H9 (cell line): Measurements from ENCODE around the gene ARL2BP. TPM values are rescaled to one million over a fixed set of nuclear protein-coding genes. Genes with fewer than 3 reads are reported as not detected.

Experiments
- DNase-seq: peaks from one replicate; pipeline ENCODE4 v3.0.0-alpha.2; 2017
- H2AFZ ChIP-seq: one replicate; pipeline ENCODE4 v1.6.1; 2013; ENCODE audit warnings: mild to moderate bottlenecking, low read length, control low read depth, moderate library complexity
- H2AK5ac ChIP-seq: 2 replicates; pipeline ENCODE4 v1.6.1; 2013; ENCODE audit warnings: low read length, control low read depth, mixed read lengths; ENCODE audit not compliant: insufficient read length
- H2BK120ac ChIP-seq: one replicate; pipeline ENCODE4 v1.6.1; 2013; ENCODE audit warnings: low read depth, mild to moderate bottlenecking, low read length, control low read depth, inconsistent platforms; ENCODE audit not compliant: poor library complexity, severe bottlenecking
- H2BK12ac ChIP-seq: 2 replicates; pipeline ENCODE4 v1.6.1; 2013; ENCODE audit warnings: low read length, control low read depth, mixed read lengths, low read depth; ENCODE audit not compliant: insufficient read length
- H2BK15ac ChIP-seq: 2 replicates; pipeline ENCODE4 v1.6.1; 2013; ENCODE audit warnings: low read depth, low read length, control low read depth
- H2BK20ac ChIP-seq: one replicate; pipeline ENCODE4 v1.6.1; 2013; ENCODE audit warnings: low read depth, mild to moderate bottlenecking, low read length, control low read depth, inconsistent platforms; ENCODE audit not compliant: poor library complexity, severe bottlenecking
- H2BK5ac ChIP-seq: 2 replicates; pipeline ENCODE4 v1.6.1; 2013; ENCODE audit warnings: low read length, control low read depth, mixed read lengths; ENCODE audit not compliant: insufficient read length
- H3K14ac ChIP-seq: 2 replicates; pipeline ENCODE4 v1.6.1; 2013; ENCODE audit warnings: low read length, control low read depth; ENCODE audit not compliant: insufficient read depth
- H3K18ac ChIP-seq: 2 replicates; pipeline ENCODE4 v1.6.1; 2013; ENCODE audit warnings: low read depth, mild to moderate bottlenecking, mixed read lengths, low read length, control low read depth; ENCODE audit not compliant: insufficient read length
- H3K23ac ChIP-seq: 2 replicates; pipeline ENCODE4 v1.6.1; 2013; ENCODE audit warnings: low read length, control low read depth, mixed read lengths, low read depth; ENCODE audit not compliant: insufficient read length
- H3K23me2 ChIP-seq: 2 replicates; pipeline ENCODE4 v1.6.1; 2013; ENCODE audit warnings: low read depth, mild to moderate bottlenecking, mixed read lengths, low read length, control low read depth; ENCODE audit not compliant: insufficient read length, poor library complexity, severe bottlenecking
- H3K27ac ChIP-seq: 2 replicates; pipeline ENCODE4 v1.5.1; 2013; ENCODE audit warnings: low read length, control low read depth, mixed read lengths, low read depth; ENCODE audit not compliant: insufficient read length
- H3K27me3 ChIP-seq: 2 replicates; pipeline ENCODE4 v1.6.1; 2013; ENCODE audit warnings: low read length, control low read depth, inconsistent platforms; ENCODE audit not compliant: insufficient read depth
- H3K4ac ChIP-seq: 2 replicates; pipeline ENCODE4 v1.6.1; 2013; ENCODE audit warnings: low read depth, mild to moderate bottlenecking, control low read depth, inconsistent platforms, low read length, moderate library complexity
- H3K4me1 ChIP-seq: 2 replicates; pipeline ENCODE4 v1.6.1; 2013; ENCODE audit warnings: low read length, control low read depth, inconsistent platforms; ENCODE audit not compliant: insufficient read depth
- H3K4me2 ChIP-seq: 2 replicates; pipeline ENCODE4 v1.6.1; 2013; ENCODE audit warnings: low read length, control low read depth, mixed read lengths; ENCODE audit not compliant: insufficient read length, insufficient read depth
- H3K56ac ChIP-seq: 2 replicates; pipeline ENCODE4 v1.6.1; 2013; ENCODE audit warnings: low read depth, mild to moderate bottlenecking, mixed read lengths, low read length, control low read depth; ENCODE audit not compliant: insufficient read length
- H3K79me1 ChIP-seq: 2 replicates; pipeline ENCODE4 v1.6.1; 2013; ENCODE audit warnings: low read depth, mild to moderate bottlenecking, moderate library complexity, low read length, control low read depth, inconsistent platforms; ENCODE audit not compliant: insufficient read depth, poor library complexity, severe bottlenecking
- H3K79me2 ChIP-seq: 2 replicates; pipeline ENCODE4 v1.6.1; 2013; ENCODE audit warnings: low read length, control low read depth, inconsistent platforms; ENCODE audit not compliant: insufficient read depth
- H3K9ac ChIP-seq: 2 replicates; pipeline ENCODE4 v1.6.1; 2013; ENCODE audit warnings: low read length, control low read depth, mixed read lengths; ENCODE audit not compliant: insufficient read length; ENCODE audit errors: extremely low read depth
- H3K9me3 ChIP-seq: one replicate; pipeline ENCODE4 v1.6.1; 2013; ENCODE audit warnings: low read depth, low read length, inconsistent platforms; ENCODE audit not compliant: control insufficient read depth
- H3T11ph ChIP-seq: one replicate; pipeline ENCODE4 v1.6.1; 2013; ENCODE audit warnings: mild to moderate bottlenecking, low read length, control low read depth, inconsistent platforms
- H4K20me1 ChIP-seq: one replicate; pipeline ENCODE4 v1.6.1; 2013; ENCODE audit not compliant: control insufficient read depth, insufficient read length, insufficient read depth
- H4K5ac ChIP-seq: 2 replicates; pipeline ENCODE4 v1.6.1; 2013; ENCODE audit warnings: low read depth, mild to moderate bottlenecking, mixed read lengths, low read length, control low read depth; ENCODE audit not compliant: insufficient read length
- H4K8ac ChIP-seq: replicated peaks from 2 replicates; pipeline ENCODE4 v1.6.1; 2013; ENCODE audit warnings: low read length, control low read depth, mixed read lengths, low read depth; ENCODE audit not compliant: insufficient read length
- H4K91ac ChIP-seq: 2 replicates; pipeline ENCODE4 v1.6.1; 2013; ENCODE audit warnings: low read depth, mild to moderate bottlenecking, moderate library complexity, mixed read lengths, low read length, control low read depth; ENCODE audit not compliant: insufficient read length
- H3K27ac Mint-ChIP-seq, 3 experiments: 2 replicates in 2 of 3; 3 replicates in 1 of 3; pipeline ENCODE4 v1.8.0; 2020 to 2021; ENCODE audit warnings: mixed read lengths in 3 of 3, mild to moderate bottlenecking in 1 of 3, moderate library complexity in 1 of 3
- H3K27me3 Mint-ChIP-seq: 2 replicates; pipeline ENCODE4 v1.8.0; 2021; ENCODE audit warnings: low read depth, mild to moderate bottlenecking, moderate library complexity, mixed read lengths
- H3K36me3 Mint-ChIP-seq, 3 experiments: 2 replicates in 2 of 3; 3 replicates in 1 of 3; pipeline ENCODE4 v1.8.0; 2020 to 2021; ENCODE audit warnings: low read depth in 3 of 3, mixed read lengths in 3 of 3; ENCODE audit not compliant: insufficient read depth in 1 of 3
- H3K4me1 Mint-ChIP-seq, 2 experiments: 2 replicates each; pipeline ENCODE4 v1.8.0; 2020; ENCODE audit warnings: mixed read lengths in 2 of 2
- H3K4me3 Mint-ChIP-seq, 2 experiments: 2 replicates in 1 of 2; 3 replicates in 1 of 2; pipeline ENCODE4 v1.8.0; 2020 to 2021; ENCODE audit warnings: mild to moderate bottlenecking in 2 of 2, mixed read lengths in 2 of 2, moderate library complexity in 1 of 2
- H3K9me3 Mint-ChIP-seq, 2 experiments: 2 replicates in 1 of 2; 3 replicates in 1 of 2; pipeline ENCODE4 v1.8.0; 2020; ENCODE audit warnings: mild to moderate bottlenecking in 2 of 2, mixed read lengths in 2 of 2, moderate library complexity in 1 of 2
- WGBS: extraction: QIAGEN DNeasy Blood & Tissue Kit; methylation state at CpG from one replicate; pipeline ENCODE4 v1.1.7; 2013; ENCODE audit warnings: missing lambda C conversion rate, low lambda C conversion rate, mixed read lengths; ENCODE audit not compliant: insufficient read length; ENCODE audit errors: extremely low coverage; 5-methylcytosine and 5-hydroxymethylcytosine counted together
- total RNA-seq: library from RNA; stranded (reverse); gene quantifications from 2 replicates; pipeline ENCODE4 v1.2.1, GENCODE V29; 2021
- TF ChIP-seq, protein P1 (sequence below): fragments of 200-600 bp; sonication (generic); conservative IDR thresholded peaks from 3 replicates; pipeline ENCODE4 v1.8.0; 2021; ENCODE audit warnings: antibody characterized with exemption, mild to moderate bottlenecking

ARL2BP gene
- total RNA-seq, 1 experiment from 2014 or later = 18.0 TPM

DNA sequence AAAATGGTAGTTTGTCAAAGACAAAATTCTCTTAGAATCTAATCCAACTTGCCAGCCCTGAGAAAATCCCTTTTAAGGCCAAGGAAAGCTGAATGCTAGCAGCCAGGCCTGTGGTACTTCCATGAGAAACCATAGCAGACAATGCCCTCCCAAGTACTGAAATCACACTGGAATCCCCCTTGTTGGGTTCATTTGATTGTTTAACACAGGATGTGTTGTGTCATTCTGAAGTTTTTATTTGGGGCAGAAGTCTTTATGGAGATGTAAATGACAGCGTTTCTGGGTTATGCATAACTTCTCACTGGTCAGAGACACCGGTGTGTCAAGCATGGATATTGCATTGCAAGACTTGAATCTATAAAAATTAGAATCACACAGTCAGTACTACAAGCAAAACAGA, 6.0 kb upstream of the ARL2BP start:
- Mint-ChIP-seq H3K27ac (no peak overlapping the region), H3K4me1 (0 out of 4 replicates have a peak, but pooled peaks cover 0 to 2% of the 10 kb centered on the region in 2 experiments), H3K4me3 (no peak overlapping the region), H3K36me3 (peaks cover 13 to 34% (median 24%) of the 10 kb centered on the region in 3 experiments; a peak in 6 of 7 replicates), H3K27me3 (no peaks in the 10 kb centered on the region), H3K9me3 (no peaks in the 10 kb centered on the region)
- no peak overlapping the region for H3K27ac ChIP-seq
- no peaks in the 10 kb centered on the region for H3K9me3 ChIP-seq
- no peak overlapping the region for H4K5ac ChIP-seq
- no peak overlapping the region for H2AK5ac ChIP-seq
- no peaks in the 10 kb centered on the region for H4K20me1 ChIP-seq
- H2BK20ac ChIP-seq = no peak overlapping the region
- no peak for DNase-seq
- H2BK120ac ChIP-seq = no peak overlapping the region
- TF ChIP-seq, protein P1, sequence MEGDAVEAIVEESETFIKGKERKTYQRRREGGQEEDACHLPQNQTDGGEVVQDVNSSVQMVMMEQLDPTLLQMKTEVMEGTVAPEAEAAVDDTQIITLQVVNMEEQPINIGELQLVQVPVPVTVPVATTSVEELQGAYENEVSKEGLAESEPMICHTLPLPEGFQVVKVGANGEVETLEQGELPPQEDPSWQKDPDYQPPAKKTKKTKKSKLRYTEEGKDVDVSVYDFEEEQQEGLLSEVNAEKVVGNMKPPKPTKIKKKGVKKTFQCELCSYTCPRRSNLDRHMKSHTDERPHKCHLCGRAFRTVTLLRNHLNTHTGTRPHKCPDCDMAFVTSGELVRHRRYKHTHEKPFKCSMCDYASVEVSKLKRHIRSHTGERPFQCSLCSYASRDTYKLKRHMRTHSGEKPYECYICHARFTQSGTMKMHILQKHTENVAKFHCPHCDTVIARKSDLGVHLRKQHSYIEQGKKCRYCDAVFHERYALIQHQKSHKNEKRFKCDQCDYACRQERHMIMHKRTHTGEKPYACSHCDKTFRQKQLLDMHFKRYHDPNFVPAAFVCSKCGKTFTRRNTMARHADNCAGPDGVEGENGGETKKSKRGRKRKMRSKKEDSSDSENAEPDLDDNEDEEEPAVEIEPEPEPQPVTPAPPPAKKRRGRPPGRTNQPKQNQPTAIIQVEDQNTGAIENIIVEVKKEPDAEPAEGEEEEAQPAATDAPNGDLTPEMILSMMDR = no peak
- H3K4ac ChIP-seq = no peak overlapping the region
- no peak overlapping the region for H4K8ac ChIP-seq
- no peaks in the 10 kb centered on the region for H3K23me2 ChIP-seq
- no peak overlapping the region for H3K4me2 ChIP-seq
- H3K4me1 ChIP-seq = no peaks in the 10 kb centered on the region
- H3K23ac ChIP-seq = no peak overlapping the region
- H2BK5ac ChIP-seq = no peak overlapping the region
- WGBS = no CpG with 5 or more reads among the region's 2 CpGs
- no peak overlapping the region for H2AFZ ChIP-seq
- no peak overlapping the region for H3K14ac ChIP-seq
- no peak overlapping the region for H3K56ac ChIP-seq
- no peak overlapping the region for H4K91ac ChIP-seq
- H3K18ac ChIP-seq = no peak overlapping the region
- H3K27me3 ChIP-seq = no peaks in the 10 kb centered on the region
- no peak overlapping the region for H3T11ph ChIP-seq
- H2BK12ac ChIP-seq = no peak overlapping the region
- H3K9ac ChIP-seq = no peak overlapping the region
- no peaks in the 10 kb centered on the region for H3K79me1 ChIP-seq
- no peak overlapping the region for H2BK15ac ChIP-seq
- H3K79me2 ChIP-seq = no peaks in the 10 kb centered on the region
